Keratinocyte (primary cell): Measurements from ENCODE around the gene SYS1.

Experiments used
- CTCF ChIP-seq, 3 experiments: IDR thresholded peaks in 1 of 3; conservative IDR thresholded peaks in 1 of 3; optimal IDR thresholded peaks in 1 of 3; 2 replicates in 2 of 3; 3 replicates in 1 of 3; pipeline versions ENCODE3 to v1.5.1; 2011; ENCODE audit warnings: low read length in 3 of 3, mild to moderate bottlenecking in 3 of 3, moderate library complexity in 2 of 3, control low read depth in 1 of 3, inconsistent platforms in 1 of 3; ENCODE audit not compliant: insufficient read depth in 2 of 3; ENCODE audit errors: extremely low read depth in 1 of 3
- EZH2 ChIP-seq: IDR thresholded peaks from one replicate; pipeline ENCODE4 v1.6.1; 2012; ENCODE audit warnings: inconsistent platforms, mild to moderate bottlenecking, low read length, moderate library complexity

GRCh38 chr20:45402946-45403345, 40.0 kb downstream of the SYS1 start:
- no peak for TF ChIP-seq CTCF (optimal IDR thresholded peaks at IDR 0.05 in 1 of 3, IDR thresholded peaks at IDR 0.05 in 1 of 3, conservative IDR thresholded peaks at IDR 0.05 in 1 of 3; ENCODE audit: extremely low read depth in 1 of 3, insufficient read depth in 2 of 3, low read length in 3 of 3)
- TF ChIP-seq EZH2: no peak
